Activated CD4-positive, alpha-beta T cell treated with anti-CD3 and anti-CD28 coated beads for 36 hours (primary cell): ENCODE results near the gene PTPN3. TPM values are rescaled to one million over a fixed set of nuclear protein-coding genes. Genes with fewer than 3 reads are reported as not detected.

Experiments
- ATAC-seq: fragments of 200-7000 bp; cut with Tn5 transposase; one replicate; pipeline ENCODE4 v1.10.0; 2021; ENCODE audit warnings: mild to moderate bottlenecking, moderate library complexity
- CTCF ChIA-PET: fragments of 350-600 bp; sonication (Branson Sonifier 250); formaldehyde crosslinking; loops from one replicate; lab custom pipeline; 2021; ENCODE audit warnings: antibody characterized with exemption; lab: Charles Lee
- POLR2A ChIA-PET: fragments of 350-600 bp; sonication (Branson Sonifier 250); formaldehyde crosslinking; loops from one replicate; lab custom pipeline; 2021; ENCODE audit warnings: antibody characterized with exemption, inconsistent platforms; lab: Charles Lee
- DNase-seq: peaks from one replicate; pipeline ENCODE4 v3.0.0-alpha.2; 2020
- H3K27ac Mint-ChIP-seq: one replicate; pipeline ENCODE4 v1.8.0; 2021; ENCODE audit warnings: mixed read lengths
- H3K27me3 Mint-ChIP-seq: one replicate; pipeline ENCODE4 v1.8.0; 2021; ENCODE audit warnings: mixed read lengths
- H3K36me3 Mint-ChIP-seq: one replicate; pipeline ENCODE4 v1.8.0; 2021; ENCODE audit warnings: low read depth, mixed read lengths
- H3K4me1 Mint-ChIP-seq: one replicate; pipeline ENCODE4 v1.8.0; 2021; ENCODE audit warnings: mixed read lengths
- H3K4me3 Mint-ChIP-seq: one replicate; pipeline ENCODE4 v1.8.0; 2021; ENCODE audit warnings: mild to moderate bottlenecking, moderate library complexity, mixed read lengths
- H3K9me3 Mint-ChIP-seq: one replicate; pipeline ENCODE4 v1.8.0; 2021; ENCODE audit warnings: low read depth, mixed read lengths
- intact Hi-C, 2 experiments: fragments of 100-400 bp; cut with DNase I in 1 of 2; cut with micrococcal nuclease in 1 of 2; formaldehyde crosslinking; loops; one replicate each; pipeline versions ENCODE4 v1.14.2 to v1.15.1; 2022 to 2024; cut with DNase I, micrococcal nuclease
- total RNA-seq, 2 experiments: library from RNA; stranded (reverse); gene quantifications; one replicate each; pipeline ENCODE4 v1.2.3, GENCODE V29; 2021

Gene PTPN3
- total RNA-seq, 2 experiments from 2014 or later = 0.32 to 0.46 TPM

GRCh38 chr9:109504689-109505088 is 6.6 kb upstream of the PTPN3 start:
- H3K27me3 Mint-ChIP-seq = peaks cover 32% of the 10 kb centered on the region
- no peaks in the 10 kb centered on the region for H3K36me3 Mint-ChIP-seq
- no peaks in the 10 kb centered on the region for H3K9me3 Mint-ChIP-seq
- no peak overlapping the region for H3K4me3 Mint-ChIP-seq
- CTCF ChIA-PET = interaction anchor here (0.6 to 0.7 kb wide), 2 partner anchors 35 to 57 kb away, joined by 3 read pairs; no protein-coding TSS in a partner anchor
- intact Hi-C loops = no loop called here
- no peak overlapping the region for H3K27ac Mint-ChIP-seq
- DNase-seq (no peak), ATAC-seq (no peak)
- H3K4me1 Mint-ChIP-seq = peaks cover 2% of the 10 kb centered on the region
- POLR2A ChIA-PET = no interaction called here

DNA sequence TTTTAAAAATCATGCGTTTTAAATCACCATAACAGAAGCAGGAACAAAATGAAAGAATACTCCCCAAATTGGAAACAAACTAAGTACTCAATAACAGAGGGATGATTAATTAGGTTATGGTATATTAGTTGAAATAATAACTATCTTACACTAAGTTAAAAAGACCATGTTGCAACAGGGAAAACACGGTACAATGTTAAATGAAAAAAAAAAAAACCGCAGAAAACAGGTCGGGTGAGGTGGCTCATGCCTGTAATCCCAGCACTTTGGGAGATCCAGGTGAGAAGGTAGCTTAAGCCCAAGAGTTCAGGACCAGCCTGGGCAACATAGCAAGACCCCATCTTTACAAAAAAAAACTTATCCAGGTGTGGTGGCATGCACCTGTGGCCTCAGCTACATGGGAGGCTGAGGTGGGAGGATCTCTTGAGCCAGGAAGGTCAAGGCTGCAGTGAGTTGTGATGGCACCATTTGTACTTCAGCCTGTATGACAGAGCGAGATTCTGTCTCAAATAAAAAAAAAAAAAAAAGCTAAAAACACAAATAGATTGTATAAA is 2.4 kb upstream of the PTPN3 start:
- Mint-ChIP-seq H3K27ac (no peak overlapping the region), H3K4me3 (no peak overlapping the region), H3K27me3 (peaks cover 54% of the 10 kb centered on the region), H3K36me3 (no peaks in the 10 kb centered on the region), H3K9me3 (no peaks in the 10 kb centered on the region), H3K4me1 (peaks cover 7% of the 10 kb centered on the region)
- no peak for DNase-seq
- POLR2A ChIA-PET = interaction anchor here (0.6 kb wide), 1 partner anchor 1769 kb away, joined by 3 read pairs; no protein-coding TSS in a partner anchor
- CTCF ChIA-PET = interaction anchor here (0.8 to 1.9 kb wide), 3 partner anchors 12 to 19 kb away, joined by 3 to 4 read pairs (median 3); no protein-coding TSS in a partner anchor
- intact Hi-C loops = no loop called here
- ATAC-seq = no peak

DNA sequence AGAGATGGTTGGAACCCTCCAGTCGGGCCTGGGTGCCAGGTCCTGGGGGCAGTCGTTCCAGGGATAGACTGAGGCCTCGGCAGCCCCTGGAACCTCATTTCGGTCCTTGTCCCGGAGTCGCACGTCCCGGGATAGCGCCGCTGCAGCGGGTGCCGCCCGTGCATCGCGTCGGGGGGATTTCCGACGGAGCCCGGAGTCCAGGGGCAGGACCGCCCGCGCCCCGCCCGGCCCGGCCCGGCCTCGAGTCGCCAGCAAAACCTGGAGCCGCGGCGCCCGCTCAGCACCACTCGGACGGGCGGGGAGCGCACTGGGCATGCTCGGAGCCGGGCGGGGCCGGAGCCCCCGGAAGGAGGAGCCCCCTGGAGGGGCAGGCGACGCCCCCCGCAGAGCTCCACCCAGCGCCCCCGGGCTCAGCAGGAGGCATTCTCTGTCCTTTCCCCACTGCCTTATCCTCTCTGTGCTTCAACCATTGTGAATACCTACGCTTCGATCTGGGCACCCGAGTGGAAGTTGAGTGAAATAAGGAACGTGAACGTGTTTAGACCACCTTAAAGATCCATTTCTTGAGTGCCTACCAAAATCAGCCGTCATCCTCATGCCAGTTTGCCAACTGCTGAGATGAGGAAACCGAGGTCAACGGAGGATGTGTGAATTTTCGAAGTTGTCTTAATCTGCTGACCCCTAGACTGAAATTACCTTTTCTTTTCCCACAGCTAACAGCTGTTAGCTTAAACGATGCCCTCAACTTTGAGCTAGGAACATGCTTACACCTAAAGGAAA is 1.7 kb upstream of the PTPN3 start:
- Mint-ChIP-seq H3K27ac (no peak overlapping the region), H3K4me1 (peaks cover 7% of the 10 kb centered on the region), H3K4me3 (no peak overlapping the region), H3K9me3 (no peaks in the 10 kb centered on the region), H3K36me3 (no peaks in the 10 kb centered on the region), H3K27me3 (peaks cover 54% of the 10 kb centered on the region)
- ATAC-seq (no peak), DNase-seq (no peak)
- ChIA-PET CTCF (interaction anchor here (0.8 to 1.9 kb wide), 2 partner anchors 11 to 20 kb away, joined by 3 to 4 read pairs; no protein-coding TSS in a partner anchor), POLR2A (no interaction called here)
- intact Hi-C loops = no loop called here

DNA sequence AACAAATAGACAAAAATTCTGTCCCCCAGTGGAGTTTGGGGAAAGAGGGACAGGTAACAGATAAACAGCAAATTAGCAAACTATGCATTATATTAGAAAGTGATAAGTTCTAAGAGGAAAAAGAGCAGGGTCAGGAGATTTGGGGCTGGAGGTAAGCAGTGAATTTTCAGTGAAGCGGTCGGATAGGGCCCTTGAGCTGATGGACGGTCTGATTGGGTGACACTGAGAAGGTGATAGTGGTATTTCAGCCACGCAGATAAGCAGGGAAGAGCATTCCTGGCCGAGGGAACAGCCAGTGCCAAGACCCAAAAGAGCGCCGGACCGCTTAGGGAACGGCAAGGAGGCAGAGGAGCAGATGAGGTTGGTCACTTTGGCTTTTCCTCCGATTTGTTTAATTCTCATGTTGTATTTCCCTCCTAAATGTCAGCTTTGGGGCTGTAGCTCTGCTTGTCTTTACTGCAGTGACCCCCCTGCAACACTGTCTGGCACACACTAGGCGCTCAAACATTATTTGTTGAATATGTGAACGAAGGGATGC is 1.1 kb upstream of the PTPN3 start:
- ATAC-seq (no peak), DNase-seq (no peak)
- CTCF ChIA-PET = no interaction called here
- Mint-ChIP-seq H3K27me3 (peaks cover 59% of the 10 kb centered on the region), H3K4me1 (peaks cover 7% of the 10 kb centered on the region), H3K36me3 (no peaks in the 10 kb centered on the region), H3K4me3 (no peak overlapping the region), H3K27ac (no peak overlapping the region), H3K9me3 (no peaks in the 10 kb centered on the region)
- POLR2A ChIA-PET = no interaction called here
- intact Hi-C loops = no loop called here

GRCh38 chr9:109497226-109498153 is 617 bp downstream of the PTPN3 start:
- no peak for ATAC-seq
- POLR2A ChIA-PET = no interaction called here
- H3K27me3 Mint-ChIP-seq = peaks cover 57% of the 10 kb centered on the region
- H3K9me3 Mint-ChIP-seq = no peaks in the 10 kb centered on the region
- intact Hi-C loops = no loop called here
- H3K36me3 Mint-ChIP-seq = no peaks in the 10 kb centered on the region
- DNase-seq = no peak
- H3K27ac Mint-ChIP-seq = no peak overlapping the region
- CTCF ChIA-PET = interaction anchor here (1.2 kb wide), 1 partner anchor 28 kb away, joined by 4 read pairs; no protein-coding TSS in a partner anchor
- peaks cover 7% of the 10 kb centered on the region for H3K4me1 Mint-ChIP-seq
- no peak overlapping the region for H3K4me3 Mint-ChIP-seq

DNA sequence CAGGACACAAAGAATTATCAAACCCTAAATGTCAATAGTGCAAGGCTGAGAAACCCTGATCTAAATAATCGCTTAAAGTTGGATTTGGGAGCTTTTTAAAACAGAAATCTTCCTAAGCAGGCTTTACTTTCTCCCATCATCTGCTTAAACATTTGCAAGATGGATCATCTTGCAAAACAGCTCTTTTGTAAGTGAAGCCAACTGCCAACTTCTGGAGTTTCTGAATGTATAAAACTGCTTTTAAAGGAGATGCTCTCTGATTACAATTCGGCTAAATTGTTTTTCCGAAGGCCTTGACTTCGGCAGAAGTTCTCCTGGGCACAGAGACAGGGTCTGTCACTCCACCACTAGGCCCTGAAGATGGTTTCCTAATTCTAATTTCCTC is 1.3 kb downstream of the PTPN3 start:
- Mint-ChIP-seq H3K27ac (no peak overlapping the region), H3K4me1 (peaks cover 7% of the 10 kb centered on the region), H3K9me3 (no peaks in the 10 kb centered on the region), H3K27me3 (peaks cover 53% of the 10 kb centered on the region), H3K36me3 (no peaks in the 10 kb centered on the region), H3K4me3 (no peak overlapping the region)
- DNase-seq (no peak), ATAC-seq (no peak)
- intact Hi-C loops = no loop called here
- ChIA-PET CTCF (interaction anchor here (1.2 kb wide), 1 partner anchor 27 kb away, joined by 4 read pairs; no protein-coding TSS in a partner anchor), POLR2A (no interaction called here)

GRCh38 chr9:109496218-109496617 is 1.9 kb downstream of the PTPN3 start:
- no peak for DNase-seq
- Mint-ChIP-seq H3K36me3 (no peaks in the 10 kb centered on the region), H3K9me3 (no peaks in the 10 kb centered on the region), H3K4me3 (no peak overlapping the region), H3K27me3 (peaks cover 51% of the 10 kb centered on the region), H3K27ac (no peak overlapping the region), H3K4me1 (peaks cover 7% of the 10 kb centered on the region)
- intact Hi-C loops = no loop called here
- ChIA-PET POLR2A (no interaction called here), CTCF (interaction anchor here (0.6 to 1.2 kb wide), 3 partner anchors 27 to 56 kb away, joined by 3 to 4 read pairs (median 4); no protein-coding TSS in a partner anchor)
- no peak for ATAC-seq

- Mint-ChIP-seq H3K27ac (no peak overlapping the region), H3K36me3 (no peaks in the 10 kb centered on the region), H3K4me1 (peaks cover 4% of the 10 kb centered on the region), H3K9me3 (no peaks in the 10 kb centered on the region), H3K4me3 (no peak overlapping the region), H3K27me3 (peaks cover 37% of the 10 kb centered on the region)
- DNase-seq (no peak), ATAC-seq (no peak)
- CTCF ChIA-PET = no interaction called here
- intact Hi-C loops = no loop called here
- POLR2A ChIA-PET = no interaction called here
Measured at GRCh38 chr9:109493648-109494047, 4.5 kb downstream of the PTPN3 start.

GRCh38 chr9:109491590-109491989 is 6.5 kb downstream of the PTPN3 start:
- intact Hi-C loops = no loop called here
- no peaks in the 10 kb centered on the region for H3K9me3 Mint-ChIP-seq
- no peak overlapping the region for H3K4me3 Mint-ChIP-seq
- no peak for DNase-seq
- POLR2A ChIA-PET = no interaction called here
- ATAC-seq = no peak
- CTCF ChIA-PET = interaction anchor here (0.5 kb wide), 1 partner anchor 322 kb away, joined by 3 read pairs; no protein-coding TSS in a partner anchor
- H3K36me3 Mint-ChIP-seq = no peaks in the 10 kb centered on the region
- no peak overlapping the region for H3K27ac Mint-ChIP-seq
- H3K27me3 Mint-ChIP-seq = peaks cover 33% of the 10 kb centered on the region
- no peaks in the 10 kb centered on the region for H3K4me1 Mint-ChIP-seq

GRCh38 chr9:109488791-109489492 is 9.2 kb downstream of the PTPN3 start:
- DNase-seq (no peak), ATAC-seq (no peak)
- Mint-ChIP-seq H3K4me1 (no peaks in the 10 kb centered on the region), H3K9me3 (no peaks in the 10 kb centered on the region), H3K27ac (no peak overlapping the region), H3K27me3 (peaks cover 31% of the 10 kb centered on the region), H3K4me3 (no peak overlapping the region), H3K36me3 (no peaks in the 10 kb centered on the region)
- CTCF ChIA-PET = interaction anchor here (0.6 kb wide), 1 partner anchor 11 kb away, joined by 3 read pairs; no protein-coding TSS in a partner anchor
- POLR2A ChIA-PET = no interaction called here
- intact Hi-C loops = no loop called here
